Mesodermal cell (in vitro differentiated cells): ENCODE results near the gene RNF141.

Experiments used
- H3K27ac ChIP-seq: 2 replicates; pipeline ENCODE4 v1.7.0; 2013; ENCODE audit warnings: mild to moderate bottlenecking, low read depth, low read length, moderate library complexity; ENCODE audit not compliant: severe bottlenecking
- H3K36me3 ChIP-seq: 2 replicates; pipeline ENCODE4 v1.7.1; 2013; ENCODE audit warnings: mild to moderate bottlenecking, low read length, moderate library complexity; ENCODE audit not compliant: control insufficient read depth, insufficient read depth
- H3K4me1 ChIP-seq: one replicate; pipeline ENCODE4 v1.7.1; 2013; ENCODE audit warnings: mild to moderate bottlenecking, low read length; ENCODE audit not compliant: insufficient read depth, control insufficient read depth, poor library complexity, severe bottlenecking
- H3K4me3 ChIP-seq: 2 replicates; pipeline ENCODE4 v1.7.0; 2013; ENCODE audit warnings: low read length, control low read depth, mild to moderate bottlenecking; ENCODE audit not compliant: insufficient read depth, poor library complexity, severe bottlenecking; ENCODE audit errors: extremely low read depth
- H3K9me3 ChIP-seq: 2 replicates; pipeline ENCODE4 v1.7.1; 2013; ENCODE audit warnings: mild to moderate bottlenecking, low read length, moderate library complexity; ENCODE audit not compliant: control insufficient read depth
- WGBS, 2 experiments: methylation state at CpG; one replicate each; pipeline ENCODE4 v1.1.5; 2013; ENCODE audit warnings: missing lambda C conversion rate in 2 of 2; ENCODE audit not compliant: insufficient coverage in 2 of 2; 5-methylcytosine and 5-hydroxymethylcytosine counted together

The RNF141 gene

GRCh38 chr11:10481560-10482349 lies 59.2 kb downstream of the RNF141 start:
- H3K4me1 ChIP-seq = no peaks in the 10 kb centered on the region
- no peaks in the 10 kb centered on the region for H3K36me3 ChIP-seq
- no peak overlapping the region for H3K27ac ChIP-seq
- no peaks in the 10 kb centered on the region for H3K9me3 ChIP-seq
- H3K4me3 ChIP-seq = no peak overlapping the region
- WGBS, 2 experiments = 89 to 91% methylated on average over 9 to 12 of the region's 16 CpGs

- H3K4me3 ChIP-seq = no peak overlapping the region
- 92% methylated on average over 2 of the region's 2 CpGs; no CpG with 5 or more reads in 1 of the 2 experiments for WGBS, 2 experiments
- no peak overlapping the region for H3K27ac ChIP-seq
- H3K9me3 ChIP-seq = no peaks in the 10 kb centered on the region
- H3K4me1 ChIP-seq = no peaks in the 10 kb centered on the region
- no peaks in the 10 kb centered on the region for H3K36me3 ChIP-seq
Observed at GRCh38 chr11:10480760-10481159, 60.2 kb downstream of the RNF141 start.

GRCh38 chr11:10480026-10480425 lies 61.0 kb downstream of the RNF141 start:
- Histone ChIP-seq H3K9me3 (no peaks in the 10 kb centered on the region), H3K4me1 (no peaks in the 10 kb centered on the region), H3K4me3 (no peak overlapping the region), H3K36me3 (no peaks in the 10 kb centered on the region), H3K27ac (no peak overlapping the region)
- WGBS, 2 experiments = 95% methylated on average over 4 to 5 of the region's 6 CpGs

- H3K4me3 ChIP-seq = no peak overlapping the region
- H3K27ac ChIP-seq = no peak overlapping the region
- no peaks in the 10 kb centered on the region for H3K36me3 ChIP-seq
- H3K4me1 ChIP-seq = no peaks in the 10 kb centered on the region
- no peaks in the 10 kb centered on the region for H3K9me3 ChIP-seq
- 95 to 98% methylated on average over 13 to 15 of the region's 16 CpGs for WGBS, 2 experiments
Observed at GRCh38 chr11:10478574-10479550, 62.1 kb downstream of the RNF141 start.

- no peaks in the 10 kb centered on the region for H3K9me3 ChIP-seq
- no peaks in the 10 kb centered on the region for H3K36me3 ChIP-seq
- WGBS, 2 experiments = 94 to 100% methylated on average over 2 of the region's 3 CpGs
- H3K4me3 ChIP-seq = no peak overlapping the region
- H3K27ac ChIP-seq = no peak overlapping the region
- no peaks in the 10 kb centered on the region for H3K4me1 ChIP-seq
Observed at GRCh38 chr11:10478066-10478465, 62.9 kb downstream of the RNF141 start.

- Histone ChIP-seq H3K9me3 (no peaks in the 10 kb centered on the region), H3K36me3 (no peaks in the 10 kb centered on the region), H3K27ac (no peak overlapping the region), H3K4me1 (no peaks in the 10 kb centered on the region), H3K4me3 (no peak overlapping the region)
- 89 to 91% methylated on average over 7 to 8 of the region's 8 CpGs for WGBS, 2 experiments
Observed at GRCh38 chr11:10477690-10478046, 63.3 kb downstream of the RNF141 start.

- Histone ChIP-seq H3K4me3 (no peak overlapping the region), H3K36me3 (no peaks in the 10 kb centered on the region), H3K4me1 (no peaks in the 10 kb centered on the region), H3K9me3 (no peaks in the 10 kb centered on the region), H3K27ac (no peak overlapping the region)
- 96 to 100% methylated on average over 4 of the region's 5 CpGs for WGBS, 2 experiments
Observed at GRCh38 chr11:10476927-10477689, 63.9 kb downstream of the RNF141 start.

- WGBS, 2 experiments = 91 to 92% methylated on average over 1 of the region's 1 CpG
- H3K27ac ChIP-seq = no peak overlapping the region
- no peak overlapping the region for H3K4me3 ChIP-seq
- no peaks in the 10 kb centered on the region for H3K9me3 ChIP-seq
- no peaks in the 10 kb centered on the region for H3K4me1 ChIP-seq
- no peaks in the 10 kb centered on the region for H3K36me3 ChIP-seq
Observed at GRCh38 chr11:10476342-10476741, 64.6 kb downstream of the RNF141 start.

GRCh38 chr11:10474551-10474950 lies 66.4 kb downstream of the RNF141 start:
- no peaks in the 10 kb centered on the region for H3K4me1 ChIP-seq
- H3K36me3 ChIP-seq = no peaks in the 10 kb centered on the region
- H3K4me3 ChIP-seq = no peak overlapping the region
- no peak overlapping the region for H3K27ac ChIP-seq
- WGBS, 2 experiments = 100% methylated on average over 1 of the region's 2 CpGs; no CpG with 5 or more reads in 1 of the 2 experiments
- H3K9me3 ChIP-seq = no peaks in the 10 kb centered on the region

- H3K4me1 ChIP-seq = no peaks in the 10 kb centered on the region
- 89 to 90% methylated on average over 4 of the region's 4 CpGs for WGBS, 2 experiments
- no peak overlapping the region for H3K27ac ChIP-seq
- no peaks in the 10 kb centered on the region for H3K9me3 ChIP-seq
- no peaks in the 10 kb centered on the region for H3K36me3 ChIP-seq
- H3K4me3 ChIP-seq = no peak overlapping the region
Observed at GRCh38 chr11:10473371-10473770, 67.6 kb downstream of the RNF141 start.
